ENCODE data around the gene PLCB2. TPM values are rescaled to one million over a fixed set of nuclear protein-coding genes. Genes with fewer than 3 reads are reported as not detected.

The PLCB2 gene
- total RNA-seq, 3 donors from 2014 or later (not counting 1 experiment from before 2014, with no cell fraction given), result 345 to 440 (median 432) TPM

- Histone ChIP-seq H3K4me1 (ENCODE audit: control insufficient read depth, insufficient read depth, low read length) (no peaks in the 10 kb centered on the region), H3K9me3 (ENCODE audit: control insufficient read depth, insufficient read depth, low read length) (no peaks in the 10 kb centered on the region), H3K36me3 (ENCODE audit: control insufficient read depth, insufficient read depth, low read length) (no peaks in the 10 kb centered on the region), H3K27me3 (ENCODE audit: control insufficient read depth, insufficient read depth, low read length) (no peaks in the 10 kb centered on the region), H3K27ac (ENCODE audit: low read length) (no peak overlapping the region), H3K4me3 (ENCODE audit: low read length) (no peak overlapping the region)
- ATAC-seq, result no peak
- Mint-ChIP-seq H3K36me3 (no peaks in the 10 kb centered on the region), H3K27ac (no peak overlapping the region), H3K9me3 (no peaks in the 10 kb centered on the region), H3K4me1 (no peaks in the 10 kb centered on the region), H3K4me3 (no peak overlapping the region), H3K27me3 (ENCODE audit: low read depth in 2 of 2) (peaks cover 3 to 4% of the 10 kb centered on the region in 2 donors)
- intact Hi-C loops (cut with micrococcal nuclease), result no loop called here
- no peak for TF ChIP-seq CTCF (IDR thresholded peaks at IDR 0.05)
- 77% methylated on average over 8 of the region's 9 CpGs for WGBS (ENCODE audit: insufficient coverage)
- DNase-seq, result no peak
Observed at GRCh38 chr15:40245666-40246450, 61.9 kb downstream of the PLCB2 start.

- intact Hi-C loops (cut with micrococcal nuclease), result no loop called here
- no peaks in the 10 kb centered on the region for H3K36me3 Mint-ChIP-seq
Observed at GRCh38 chr15:40244961-40245523, 62.7 kb downstream of the PLCB2 start.

GRCh38 chr15:40243126-40243810, 64.5 kb downstream of the PLCB2 start:
- Histone ChIP-seq H3K36me3 (ENCODE audit: control insufficient read depth, insufficient read depth, low read length) (no peaks in the 10 kb centered on the region), H3K4me3 (ENCODE audit: low read length) (no peak overlapping the region), H3K27ac (ENCODE audit: low read length) (no peak overlapping the region), H3K9me3 (ENCODE audit: control insufficient read depth, insufficient read depth, low read length) (no peaks in the 10 kb centered on the region), H3K4me1 (ENCODE audit: control insufficient read depth, insufficient read depth, low read length) (peaks cover 11% of the 10 kb centered on the region), H3K27me3 (ENCODE audit: control insufficient read depth, insufficient read depth, low read length) (peaks cover 13% of the 10 kb centered on the region)
- no peaks in the 10 kb centered on the region for H3K36me3 Mint-ChIP-seq
- H3K9me3 Mint-ChIP-seq, result no peaks in the 10 kb centered on the region
- no peak overlapping the region for H3K4me3 Mint-ChIP-seq
- peaks cover 8 to 11% of the 10 kb centered on the region in 2 donors for H3K27me3 Mint-ChIP-seq (ENCODE audit: low read depth in 2 of 2)
- DNase-seq (no peak), ATAC-seq (no peak)
- no peak for TF ChIP-seq CTCF (IDR thresholded peaks at IDR 0.05)
- peaks cover under 1 to 6% of the 10 kb centered on the region in 2 donors for H3K4me1 Mint-ChIP-seq
- intact Hi-C loops (cut with micrococcal nuclease), result no loop called here
- 84% methylated on average over 7 of the region's 9 CpGs for WGBS (ENCODE audit: insufficient coverage)
- no peak overlapping the region for H3K27ac Mint-ChIP-seq

More at GRCh38 chr15:40244961-40245523, 62.7 kb downstream of the PLCB2 start:
- no peaks in the 10 kb centered on the region for H3K4me1 ChIP-seq (ENCODE audit: control insufficient read depth, insufficient read depth, low read length)
- Mint-ChIP-seq H3K9me3 (no peaks in the 10 kb centered on the region), H3K4me1 (no peaks in the 10 kb centered on the region), H3K4me3 (no peak overlapping the region), H3K27ac (no peak overlapping the region), H3K27me3 (ENCODE audit: low read depth in 2 of 2) (peaks cover 0 to 4% of the 10 kb centered on the region in 2 donors)
- no peaks in the 10 kb centered on the region for H3K36me3 ChIP-seq (ENCODE audit: control insufficient read depth, insufficient read depth, low read length)
- no peak for TF ChIP-seq CTCF (IDR thresholded peaks at IDR 0.05)
- WGBS (ENCODE audit: insufficient coverage), result 95% methylated on average over 5 of the region's 5 CpGs
- H3K27ac ChIP-seq (ENCODE audit: low read length), result no peak overlapping the region
- peak in 1 of 2 donors; percentile 11 for DNase-seq
- H3K9me3 ChIP-seq (ENCODE audit: control insufficient read depth, insufficient read depth, low read length), result no peaks in the 10 kb centered on the region
- no peak overlapping the region for H3K4me3 ChIP-seq (ENCODE audit: low read length)
- peaks cover 3% of the 10 kb centered on the region for H3K27me3 ChIP-seq (ENCODE audit: control insufficient read depth, insufficient read depth, low read length)
- ATAC-seq, result no peak
